Dedifferentiated amniotic fluid mesenchymal stem cell (primary cell): ENCODE results near the gene ADISSP.
A peak's percentile ranks its signal among the peaks of the same experiment; 100 is the strongest.

Experiments
- DNase-seq: peaks from one replicate; pipeline ENCODE4 v3.0.0-alpha.2; 2016; ENCODE audit errors: extremely low spot score

Gene ADISSP

GRCh38 chr20:3781153-3781910 is 13.8 kb upstream of the ADISSP start, which contains the start of gene SPEF1:
Gene SPEF1 (minus strand): TSS chr20:3781448. CDS start chr20:3781287, 161 bp downstream.
- DNase-seq = peak; percentile 97

DNA sequence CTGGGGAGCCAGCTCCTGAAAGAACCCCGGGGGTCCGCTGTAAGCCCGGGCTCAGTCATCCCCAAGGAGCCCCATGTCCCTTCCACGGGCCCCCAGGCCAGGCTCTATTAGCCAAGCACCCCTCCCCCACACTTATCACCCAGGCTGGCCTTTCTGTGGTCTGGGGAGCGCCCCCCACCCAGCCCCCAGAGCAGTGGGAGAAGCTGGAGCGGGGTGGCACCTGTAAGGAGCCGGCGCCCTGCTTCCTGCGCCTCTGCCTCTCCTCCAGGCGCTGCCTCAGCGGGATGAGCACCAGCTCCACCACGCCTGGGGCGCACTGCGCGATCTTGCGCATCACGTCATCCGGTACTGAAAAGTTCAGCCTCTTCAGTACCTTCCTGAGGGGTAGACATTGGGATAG is 11.4 kb upstream of the ADISSP start:
- no peak for DNase-seq

GRCh38 chr20:3777716-3778629 is 10.4 kb upstream of the ADISSP start:
- peak; percentile 24 for DNase-seq

DNA sequence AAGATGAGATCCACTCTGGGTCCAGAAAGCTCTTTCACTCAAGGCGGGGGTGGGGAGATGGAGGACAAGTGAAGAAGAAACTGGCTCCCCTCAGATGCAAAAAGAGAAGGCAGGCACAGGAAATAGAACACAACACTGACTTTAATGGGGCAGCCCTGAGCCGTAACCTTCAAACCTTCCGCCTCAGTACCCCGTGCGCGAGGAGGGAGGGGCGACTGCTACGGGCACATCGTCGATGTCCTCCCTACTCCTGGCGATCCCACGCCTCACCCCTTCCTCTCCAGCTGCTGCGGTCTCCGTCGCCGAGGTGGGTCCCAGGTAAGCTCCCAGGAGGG is 9.8 kb upstream of the ADISSP start:
- DNase-seq = no peak

- DNase-seq = no peak
Measured at GRCh38 chr20:3775457-3776108, 8.0 kb upstream of the ADISSP start.

DNA sequence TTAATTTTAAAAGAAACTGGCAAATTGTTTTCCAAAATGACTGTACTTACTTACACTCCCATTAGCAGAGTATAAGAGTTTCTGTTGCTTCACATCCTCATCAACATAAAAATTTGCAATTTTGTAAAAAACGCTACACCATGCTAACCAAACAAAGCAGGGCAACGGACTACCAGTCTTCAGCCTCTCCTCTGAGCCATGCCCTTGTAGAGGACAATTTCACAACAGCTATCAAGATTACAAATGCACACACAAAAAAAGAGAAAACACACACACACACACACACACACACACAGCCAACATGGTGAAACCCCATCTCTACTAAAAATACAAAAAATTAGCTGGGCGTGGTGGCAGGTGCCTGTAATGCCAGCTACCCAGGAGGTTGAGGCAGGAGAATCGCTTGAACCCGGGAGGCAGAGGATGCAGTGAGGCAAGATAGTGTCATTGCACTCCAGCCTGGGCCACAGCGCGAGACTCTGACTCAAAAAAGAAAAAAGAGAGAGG is 4.1 kb upstream of the ADISSP start:
- no peak for DNase-seq

- DNase-seq = peak; percentile 73
Measured at GRCh38 chr20:3768342-3769130, 983 bp upstream of the ADISSP start.

- DNase-seq = no peak
Measured at GRCh38 chr20:3767110-3767426, 485 bp downstream of the ADISSP start.

DNA sequence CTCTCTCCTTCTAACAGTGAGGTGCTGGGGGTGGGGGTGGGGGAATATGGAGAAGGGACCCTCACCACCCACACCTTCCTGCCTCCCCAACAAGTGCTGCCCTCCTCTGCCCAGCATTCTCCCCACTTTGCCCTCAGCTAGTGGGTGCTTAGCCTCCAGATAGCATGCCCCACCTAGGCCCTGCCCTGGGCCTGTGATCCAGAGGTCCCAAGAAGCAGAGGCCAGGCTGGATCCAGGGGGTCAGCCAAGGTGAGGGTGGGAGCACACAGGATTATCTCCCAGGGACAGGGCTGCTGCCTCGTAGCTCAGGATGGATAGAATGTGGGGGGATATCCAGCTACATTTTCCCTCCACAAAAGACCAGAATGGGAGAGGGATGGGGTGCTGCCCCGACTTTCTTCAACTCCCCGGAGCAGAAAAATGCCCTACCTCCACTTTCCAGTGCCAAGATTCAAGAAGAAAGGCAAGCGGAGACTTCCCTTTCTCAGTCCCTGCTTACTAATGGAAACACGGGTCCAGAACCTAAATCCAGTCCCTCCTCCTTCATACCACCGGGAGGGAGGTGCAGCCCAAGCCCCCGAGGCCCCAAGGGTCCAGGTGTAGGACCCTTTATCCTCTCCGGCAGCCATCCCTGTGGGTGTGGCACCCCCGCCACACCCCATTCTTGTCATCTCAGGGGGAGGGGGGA is 987 bp downstream of the ADISSP start:
- no peak for DNase-seq

DNA sequence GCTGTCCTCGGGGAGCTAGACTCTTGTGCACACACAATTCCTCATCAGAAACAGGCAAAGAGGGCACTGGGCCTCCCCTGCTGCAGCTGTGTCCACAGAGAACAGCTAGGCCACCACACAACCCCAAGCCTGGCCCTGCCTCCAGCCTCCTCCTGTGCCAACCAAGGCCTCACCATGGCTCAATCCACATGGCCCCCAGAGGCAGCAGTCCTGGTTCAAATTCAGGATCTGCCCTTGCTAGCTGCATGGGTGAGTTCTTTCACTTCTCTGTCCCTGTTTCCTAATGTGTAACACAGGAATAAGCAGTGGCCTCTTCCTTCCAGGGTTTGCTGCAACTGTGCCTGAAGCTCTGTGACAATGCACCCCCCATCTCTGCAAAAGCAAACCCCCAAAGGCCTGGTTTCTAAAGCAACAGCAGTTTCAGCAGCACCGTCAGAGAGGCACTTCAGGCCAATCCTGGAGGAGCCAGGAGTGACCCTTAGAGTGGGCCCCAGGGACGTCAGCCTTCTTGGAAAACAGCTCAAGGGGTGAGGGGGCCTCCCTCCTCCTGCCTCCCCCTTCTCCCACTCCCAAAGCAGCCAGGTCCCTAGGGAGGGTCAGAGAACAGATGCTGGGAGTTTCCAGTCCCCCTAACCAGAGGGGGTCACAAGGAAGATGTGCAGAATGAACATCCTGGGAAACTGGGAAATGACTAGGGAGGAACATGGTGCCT is 2.2 kb downstream of the ADISSP start:
- DNase-seq = no peak

GRCh38 chr20:3764659-3765058 is 2.9 kb downstream of the ADISSP start:
- no peak for DNase-seq

DNA sequence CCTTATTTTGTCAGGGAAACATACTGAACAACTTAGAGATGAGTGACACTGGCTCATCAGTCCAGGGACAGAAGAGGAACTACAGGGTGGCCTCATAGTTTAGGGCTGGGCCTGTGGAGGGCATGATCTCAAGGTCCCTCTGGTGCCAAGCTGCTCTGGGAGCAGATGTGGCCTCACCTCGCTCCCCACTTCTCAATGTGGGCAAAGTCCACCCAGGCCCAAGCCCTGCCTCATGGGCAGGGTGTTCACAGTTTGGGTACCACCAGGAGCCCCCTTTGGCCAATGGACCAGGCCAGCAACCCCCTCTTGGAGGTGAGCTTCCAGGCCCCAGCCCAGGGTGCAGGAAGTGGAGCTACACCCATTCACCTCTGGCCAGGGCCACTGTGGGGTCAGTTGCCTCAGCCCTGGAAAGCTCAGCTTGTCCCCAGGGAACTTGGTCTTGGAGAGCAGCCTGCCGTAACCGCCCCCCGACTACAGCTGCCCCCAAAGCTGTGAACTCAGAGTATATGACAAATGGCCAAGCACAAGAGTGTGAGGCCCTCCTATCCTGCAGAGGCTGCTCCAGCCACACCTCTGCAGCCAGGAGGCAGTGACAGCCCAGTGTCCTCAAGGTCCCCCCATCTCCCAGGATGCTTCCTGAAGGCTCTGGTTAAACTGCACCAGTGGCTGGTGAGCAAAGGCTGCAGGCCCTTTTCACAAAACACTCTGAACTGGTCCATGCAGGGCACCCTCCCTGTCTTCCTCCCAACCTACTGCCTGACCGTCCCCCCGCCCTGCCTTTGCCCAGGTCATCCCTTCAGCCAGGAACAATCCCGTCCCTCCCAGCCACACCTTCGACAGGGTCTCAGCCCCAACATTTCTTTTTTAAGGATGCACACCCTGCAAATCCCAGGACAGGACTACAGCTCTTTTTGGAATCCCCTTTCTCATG is 3.6 kb downstream of the ADISSP start:
- no peak for DNase-seq

DNA sequence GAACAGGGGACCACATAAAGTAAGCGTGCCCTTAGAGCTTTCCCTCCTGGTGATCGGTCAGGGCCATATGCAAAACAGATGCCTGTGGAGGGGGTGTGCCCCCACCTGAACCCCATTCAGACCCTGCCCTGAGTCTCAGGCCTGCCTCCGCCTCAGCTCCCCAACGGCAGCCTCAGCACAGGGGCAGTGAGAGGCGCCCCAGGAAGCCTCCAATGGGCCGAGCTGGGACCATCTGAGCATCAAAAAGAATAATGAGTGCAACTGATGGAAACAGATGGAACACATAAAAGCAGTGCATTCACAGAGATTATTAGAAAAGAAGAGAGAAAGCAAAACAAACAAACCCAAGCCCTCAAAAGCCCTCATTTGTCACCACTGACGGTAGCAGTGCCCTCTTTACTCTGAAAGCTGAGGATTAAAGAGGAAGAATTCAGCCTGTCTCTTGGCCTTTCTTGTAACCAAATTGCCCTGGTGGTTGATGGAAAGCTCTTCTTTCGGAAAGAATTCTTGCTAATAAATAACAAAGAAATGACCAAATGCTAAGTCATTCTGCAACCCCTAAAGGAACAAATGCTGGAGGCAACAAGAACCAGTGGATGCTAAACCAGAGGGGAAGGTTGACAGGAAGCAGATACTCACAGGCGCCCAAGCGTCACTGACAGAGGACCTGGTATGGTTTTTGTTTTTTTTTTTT is 6.8 kb downstream of the ADISSP start:
- DNase-seq = no peak

- no peak for DNase-seq
Measured at GRCh38 chr20:3759884-3760283, 7.7 kb downstream of the ADISSP start.

DNA sequence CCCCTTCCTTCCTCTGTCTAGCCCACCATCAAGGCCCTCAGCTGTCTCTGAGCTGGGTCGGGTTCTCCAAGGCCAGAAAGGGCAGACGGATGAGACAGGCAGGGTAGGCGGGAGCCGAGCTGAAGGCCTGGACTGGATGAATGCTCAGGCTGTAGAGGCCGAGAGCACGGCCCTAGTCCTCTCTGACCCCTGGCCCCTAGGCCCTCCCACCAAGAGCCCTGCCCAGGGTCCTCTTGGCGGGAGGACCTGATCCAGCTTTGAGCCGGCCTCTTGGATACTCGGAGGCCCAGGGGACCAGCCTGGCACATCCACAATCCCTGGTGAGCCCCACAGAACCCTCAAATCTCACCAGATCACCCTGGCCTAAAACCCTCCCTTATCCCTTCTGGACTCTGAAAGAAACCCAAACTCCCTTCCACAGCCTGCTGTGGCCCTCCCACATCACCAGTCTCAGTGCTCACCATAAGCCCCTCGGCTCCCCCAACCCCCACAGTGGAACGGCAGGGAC is 8.2 kb downstream of the ADISSP start:
- DNase-seq = no peak

- DNase-seq = no peak
Measured at GRCh38 chr20:3758566-3758965, 9.0 kb downstream of the ADISSP start.

DNA sequence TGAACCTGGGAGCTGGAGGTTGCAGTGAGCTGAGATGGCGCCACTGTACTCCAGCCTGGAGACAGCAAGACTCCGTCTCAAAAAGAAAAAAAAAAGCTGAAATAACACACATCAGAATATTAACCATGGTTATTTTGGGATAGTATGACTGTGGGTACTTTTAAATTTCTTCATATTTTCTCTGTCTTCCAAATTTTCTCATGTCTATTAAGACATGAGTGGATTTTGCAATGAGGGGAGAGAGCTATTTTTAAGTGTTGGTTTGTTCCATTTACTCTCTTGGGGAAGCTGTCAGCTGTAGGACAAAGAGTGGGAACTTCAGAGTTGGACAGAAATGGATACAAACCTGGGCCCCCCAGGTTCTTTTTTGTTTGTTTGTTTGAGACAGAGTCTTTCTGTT is 10.3 kb downstream of the ADISSP start:
- no peak for DNase-seq

DNA sequence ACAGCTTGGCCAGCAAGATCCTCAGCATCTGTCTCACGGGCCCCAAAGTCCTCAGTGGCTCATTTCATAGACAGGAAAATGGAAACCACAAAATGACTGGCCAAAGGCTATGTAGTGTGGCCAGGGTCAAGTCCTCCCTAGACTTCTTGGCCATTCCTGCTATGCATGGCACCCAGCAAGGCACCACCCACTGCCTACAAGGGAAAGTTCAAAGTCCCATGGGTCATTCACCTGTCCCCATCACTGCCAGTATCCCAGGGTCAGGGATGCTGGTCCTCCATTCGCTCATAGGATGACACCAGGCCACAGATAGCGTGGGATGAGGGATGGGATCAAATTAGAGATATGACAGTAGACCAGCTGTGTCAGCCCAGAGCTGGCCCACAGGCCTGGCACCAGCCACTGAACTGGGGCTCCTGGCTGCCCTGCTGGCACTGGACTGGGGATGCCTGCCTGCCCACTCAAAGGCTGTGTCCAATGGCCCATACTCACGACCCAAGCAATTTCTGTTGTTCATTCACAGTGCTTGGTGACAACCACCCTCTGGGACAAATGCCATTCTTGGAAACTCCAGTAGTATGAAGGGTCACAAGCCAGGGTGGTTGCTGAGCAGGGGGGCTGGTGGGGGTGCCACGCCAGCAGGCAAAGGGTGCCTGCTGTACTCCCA is 11.6 kb downstream of the ADISSP start:
- no peak for DNase-seq
